Measurements from ENCODE around the gene S100A7.
"Not testable (repeated sequence)": the region's sequence is repeated elsewhere in the genome, so short reads cannot be mapped to it uniquely, and the experiment has no call there.

S100A7 gene

GRCh38 chr1:153420306-153420705 is 40.1 kb downstream of the S100A7 start:
- DNase-seq: peak; percentile 4
- Histone ChIP-seq H3K4me3 (ENCODE audit: low read depth, low read length) (no peak overlapping the region), H3K36me3 (no peaks in the 10 kb centered on the region), H3K9me3 (ENCODE audit: severe bottlenecking) (peaks cover 3% of the 10 kb centered on the region), H3K27me3 (ENCODE audit: insufficient read depth, low read depth, severe bottlenecking) (peaks cover 79% of the 10 kb centered on the region), H3K27ac (no peak overlapping the region)
- TF ChIP-seq CTCF (IDR thresholded peaks at IDR 0.05; ENCODE audit: low read depth, low read length): no peak

- H3K4me3 ChIP-seq (ENCODE audit: low read depth, low read length); H3K36me3 ChIP-seq; H3K27ac ChIP-seq; H3K9me3 ChIP-seq (ENCODE audit: severe bottlenecking): not testable (repeated sequence)
- peaks cover 88% of the 10 kb centered on the region for H3K27me3 ChIP-seq (ENCODE audit: insufficient read depth, low read depth, severe bottlenecking)
- peak; percentile 7 for DNase-seq
Observed at GRCh38 chr1:153419436-153419793, 41.0 kb downstream of the S100A7 start.

DNA sequence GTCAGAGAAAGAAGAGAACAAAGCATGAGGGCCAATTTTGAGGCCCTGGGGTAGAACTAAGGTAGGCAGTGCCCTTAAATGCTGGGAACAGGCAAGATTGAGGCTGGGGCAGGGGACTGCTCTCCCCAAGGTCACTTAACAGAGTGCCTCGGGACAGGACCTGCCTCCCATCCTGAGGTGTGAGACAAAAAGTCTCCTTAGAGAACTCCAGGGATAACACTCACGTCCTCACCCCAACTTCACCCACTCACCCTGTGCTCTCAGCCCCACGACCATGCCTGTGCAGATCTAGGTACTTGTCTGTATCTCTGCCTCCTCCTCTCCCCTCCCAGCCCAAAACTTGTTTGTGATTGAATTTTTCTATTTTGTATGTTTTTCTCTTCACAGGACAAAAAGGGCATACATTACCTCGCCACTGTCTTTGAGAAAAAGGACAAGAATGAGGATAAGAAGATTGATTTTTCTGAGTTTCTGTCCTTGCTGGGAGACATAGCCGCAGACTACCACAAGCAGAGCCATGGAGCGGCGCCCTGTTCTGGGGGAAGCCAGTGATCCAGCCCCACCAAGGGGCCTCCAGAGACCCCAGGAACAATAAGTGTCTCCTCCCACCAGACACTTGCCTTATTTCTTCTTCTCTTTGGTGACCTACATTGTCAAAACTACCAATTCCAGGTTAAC is 41.6 kb downstream of the S100A7 start:
- peak; percentile 4 for DNase-seq
- H3K27me3 ChIP-seq (ENCODE audit: insufficient read depth, low read depth, severe bottlenecking): peaks cover 93% of the 10 kb centered on the region
- not testable (repeated sequence) for H3K27ac ChIP-seq; H3K36me3 ChIP-seq; H3K4me3 ChIP-seq (ENCODE audit: low read depth, low read length); H3K9me3 ChIP-seq (ENCODE audit: severe bottlenecking)

- Histone ChIP-seq H3K27ac (no peak overlapping the region), H3K9me3 (ENCODE audit: severe bottlenecking) (peaks cover 15% of the 10 kb centered on the region), H3K27me3 (ENCODE audit: insufficient read depth, low read depth, severe bottlenecking) (peaks cover 93% of the 10 kb centered on the region), H3K36me3 (no peaks in the 10 kb centered on the region), H3K4me3 (ENCODE audit: low read depth, low read length) (no peak overlapping the region)
- no peak for TF ChIP-seq CTCF (IDR thresholded peaks at IDR 0.05; ENCODE audit: low read depth, low read length)
- peak; percentile 4 for DNase-seq
Observed at GRCh38 chr1:153417136-153417888, 43.1 kb downstream of the S100A7 start.

DNA sequence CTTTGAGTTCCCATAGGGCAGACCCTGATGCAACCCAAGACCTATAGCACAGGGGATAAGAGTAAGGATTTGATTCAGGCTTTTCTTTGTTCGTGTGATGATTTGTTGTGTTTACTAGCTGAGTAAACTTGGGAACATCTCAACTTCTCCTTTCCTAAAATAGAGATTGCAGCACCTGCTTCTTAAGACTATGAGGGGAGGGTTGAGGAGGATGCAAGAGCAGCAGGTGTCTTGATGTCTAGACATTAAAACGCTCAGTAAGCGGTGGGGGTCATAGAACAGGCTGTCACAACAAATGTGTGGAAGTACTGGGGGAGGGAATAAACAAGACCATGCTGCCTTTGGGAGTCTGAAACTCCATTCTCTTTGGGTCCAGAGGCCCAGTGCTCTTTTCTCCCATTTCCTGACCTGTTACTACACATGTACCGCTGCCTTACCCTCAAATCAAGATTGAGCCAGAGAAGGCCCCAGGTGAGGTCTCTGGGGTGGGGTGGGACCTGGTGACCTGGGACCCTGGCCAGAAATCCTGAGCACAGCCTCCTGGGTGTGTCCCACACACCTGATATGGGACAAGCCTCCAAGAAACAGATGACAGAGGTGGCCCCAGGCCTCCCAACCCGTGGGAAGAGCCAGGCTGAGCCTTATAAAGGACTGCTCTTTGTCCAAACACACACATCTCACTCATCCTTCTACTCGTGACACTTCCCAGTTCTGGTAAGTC is 44.4 kb downstream of the S100A7 start, which contains the start of gene S100A7A:
Gene S100A7A (plus strand): TSS at position 671 of the 721 bp plus-strand sequence. CDS start 1,563 bp downstream, outside the sequence.
- peak; percentile 6 for DNase-seq
- no peaks in the 10 kb centered on the region for H3K36me3 ChIP-seq
- peaks cover 28% of the 10 kb centered on the region for H3K9me3 ChIP-seq (ENCODE audit: severe bottlenecking)
- H3K27me3 ChIP-seq (ENCODE audit: insufficient read depth, low read depth, severe bottlenecking): peaks cover 82% of the 10 kb centered on the region
- H3K4me3 ChIP-seq (ENCODE audit: low read depth, low read length): no peak within 1 kb of the TSS
- H3K27ac ChIP-seq: no peak within 1 kb of the TSS
- no peak for TF ChIP-seq CTCF (IDR thresholded peaks at IDR 0.05; ENCODE audit: low read depth, low read length)

GRCh38 chr1:153413961-153414360 is 46.5 kb downstream of the S100A7 start:
- H3K9me3 ChIP-seq (ENCODE audit: severe bottlenecking): peaks cover 30% of the 10 kb centered on the region
- H3K36me3 ChIP-seq; H3K4me3 ChIP-seq (ENCODE audit: low read depth, low read length); DNase-seq; H3K27ac ChIP-seq: not testable (repeated sequence)
- peaks cover 69% of the 10 kb centered on the region for H3K27me3 ChIP-seq (ENCODE audit: insufficient read depth, low read depth, severe bottlenecking)

Data from WERI-Rb-1 (cell line).